HG03039 (cell line): ENCODE measurements around the gene CCDC63.

Experiments used
- ATAC-seq: cut with Tn5 transposase; IDR thresholded peaks from one replicate; pipeline ENCODE4 v1.9.1; 2021; ENCODE audit warnings: mild to moderate bottlenecking, moderate library complexity; ENCODE audit not compliant: unreplicated experiment

CCDC63 gene

GRCh38 chr12:110920324-110920910, 73.6 kb downstream of the CCDC63 start, which contains the start of gene MYL2:
Gene MYL2, minus strand, starts transcription at chr12:110920579. Its CDS starts 50 bp downstream, at chr12:110920529.
- no peak for ATAC-seq

- no peak for ATAC-seq
Measured at GRCh38 chr12:110921262-110921661, 74.5 kb downstream of the CCDC63 start.

GRCh38 chr12:110922652-110923051, 75.9 kb downstream of the CCDC63 start:
- no peak for ATAC-seq

- ATAC-seq, result no peak
Measured at GRCh38 chr12:110923192-110923591, 76.4 kb downstream of the CCDC63 start.

GRCh38 chr12:110923692-110924334, 77.0 kb downstream of the CCDC63 start:
- no peak for ATAC-seq

- ATAC-seq, result no peak
Measured at GRCh38 chr12:110927546-110927945, 80.8 kb downstream of the CCDC63 start.

- no peak for ATAC-seq
Measured at GRCh38 chr12:110928700-110929099, 81.9 kb downstream of the CCDC63 start.

- ATAC-seq, result no peak
Measured at GRCh38 chr12:110929818-110930217, 83.0 kb downstream of the CCDC63 start.

GRCh38 chr12:110930348-110931314, 83.8 kb downstream of the CCDC63 start:
- no peak for ATAC-seq

GRCh38 chr12:110931315-110931728, 84.5 kb downstream of the CCDC63 start:
- no peak for ATAC-seq

- ATAC-seq, result no peak
Measured at GRCh38 chr12:110932046-110932445, 85.3 kb downstream of the CCDC63 start.

GRCh38 chr12:110933326-110933974, 86.7 kb downstream of the CCDC63 start:
- no peak for ATAC-seq

- no peak for ATAC-seq
Measured at GRCh38 chr12:110934093-110934852, 87.5 kb downstream of the CCDC63 start.

GRCh38 chr12:110935588-110935987, 88.8 kb downstream of the CCDC63 start:
- ATAC-seq, result no peak

GRCh38 chr12:110936367-110937103, 89.7 kb downstream of the CCDC63 start:
- no peak for ATAC-seq

GRCh38 chr12:110937104-110937641, 90.4 kb downstream of the CCDC63 start:
- ATAC-seq, result no peak

GRCh38 chr12:110940296-110940695, 93.5 kb downstream of the CCDC63 start:
- ATAC-seq, result no peak

GRCh38 chr12:110940933-110941332, 94.1 kb downstream of the CCDC63 start:
- ATAC-seq, result no peak

GRCh38 chr12:110941391-110941790, 94.6 kb downstream of the CCDC63 start:
- ATAC-seq, result no peak
